ENCODE data around the gene SPATA17. TPM values are rescaled to one million over a fixed set of nuclear protein-coding genes. Genes with fewer than 3 reads are reported as not detected.

Gene SPATA17
- polyA plus RNA-seq, 1 donor (not counting 4 experiments of a cell fraction or from before 2014, with no cell fraction given): 1.8 TPM

DNA sequence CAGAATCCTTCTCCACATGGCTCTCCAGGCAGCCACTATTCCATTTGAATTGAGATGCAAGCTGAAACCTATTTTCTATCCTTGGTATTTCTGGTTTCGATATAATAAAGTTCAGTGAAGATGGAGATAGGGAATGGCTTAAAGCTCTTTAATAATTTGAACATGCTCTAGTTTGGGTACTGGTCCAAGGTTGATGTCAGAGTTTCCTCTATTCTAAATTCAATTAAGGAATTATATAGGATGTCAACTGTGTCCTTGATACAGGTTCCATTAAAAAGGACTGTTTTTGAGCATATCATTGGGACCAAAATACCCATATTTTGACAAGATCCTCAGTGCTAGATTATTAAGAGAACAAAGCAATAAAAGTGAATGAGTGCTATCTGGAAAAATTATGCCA is 245.3 kb downstream of the SPATA17 start:
- Histone ChIP-seq H3K9me3 (ENCODE audit: control insufficient read depth, low read depth, low read length) (no peaks in the 10 kb centered on the region), H3K27me3 (ENCODE audit: control insufficient read depth, extremely low read depth, insufficient read depth, low read length) (no peaks in the 10 kb centered on the region), H3K79me2 (ENCODE audit: control insufficient read depth, insufficient read depth, low read length) (no peaks in the 10 kb centered on the region), H3K9me1 (ENCODE audit: control insufficient read depth, extremely low read depth, insufficient read depth, low read length) (no peaks in the 10 kb centered on the region), H2AFZ (ENCODE audit: control insufficient read depth, low read length) (no peak overlapping the region), H3K27ac (ENCODE audit: control insufficient read depth, insufficient read depth, low read length) (no peak overlapping the region), H3K4me1 (ENCODE audit: control insufficient read depth, extremely low read depth, insufficient read depth, low read length) (no peaks in the 10 kb centered on the region), H4K20me1 (ENCODE audit: control insufficient read depth, extremely low read depth, insufficient read depth, low read length) (no peaks in the 10 kb centered on the region), H3K36me3 (ENCODE audit: control insufficient read depth in 2 of 2, extremely low read depth in 1 of 2, insufficient read depth in 2 of 2, low read length in 2 of 2) (no peaks in the 10 kb centered on the region), H3K4me2 (ENCODE audit: control insufficient read depth, extremely low read depth, insufficient read depth, low read depth, low read length) (no peak overlapping the region), H3K4me3 (ENCODE audit: control insufficient read depth in 2 of 3, extremely low read depth in 1 of 3, insufficient read depth in 2 of 3, low read depth in 1 of 3, low read length in 3 of 3) (no peak overlapping the region), H3K9ac (ENCODE audit: control insufficient read depth, extremely low read depth, insufficient read depth, low read length) (no peak overlapping the region)
- no peak for TF ChIP-seq EZH2 (IDR thresholded peaks at IDR 0.05; ENCODE audit: low read length)
- TF ChIP-seq, protein P1, sequence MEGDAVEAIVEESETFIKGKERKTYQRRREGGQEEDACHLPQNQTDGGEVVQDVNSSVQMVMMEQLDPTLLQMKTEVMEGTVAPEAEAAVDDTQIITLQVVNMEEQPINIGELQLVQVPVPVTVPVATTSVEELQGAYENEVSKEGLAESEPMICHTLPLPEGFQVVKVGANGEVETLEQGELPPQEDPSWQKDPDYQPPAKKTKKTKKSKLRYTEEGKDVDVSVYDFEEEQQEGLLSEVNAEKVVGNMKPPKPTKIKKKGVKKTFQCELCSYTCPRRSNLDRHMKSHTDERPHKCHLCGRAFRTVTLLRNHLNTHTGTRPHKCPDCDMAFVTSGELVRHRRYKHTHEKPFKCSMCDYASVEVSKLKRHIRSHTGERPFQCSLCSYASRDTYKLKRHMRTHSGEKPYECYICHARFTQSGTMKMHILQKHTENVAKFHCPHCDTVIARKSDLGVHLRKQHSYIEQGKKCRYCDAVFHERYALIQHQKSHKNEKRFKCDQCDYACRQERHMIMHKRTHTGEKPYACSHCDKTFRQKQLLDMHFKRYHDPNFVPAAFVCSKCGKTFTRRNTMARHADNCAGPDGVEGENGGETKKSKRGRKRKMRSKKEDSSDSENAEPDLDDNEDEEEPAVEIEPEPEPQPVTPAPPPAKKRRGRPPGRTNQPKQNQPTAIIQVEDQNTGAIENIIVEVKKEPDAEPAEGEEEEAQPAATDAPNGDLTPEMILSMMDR (optimal IDR thresholded peaks at IDR 0.05 in 1 of 3, IDR thresholded peaks at IDR 0.05 in 1 of 3, conservative IDR thresholded peaks at IDR 0.05 in 1 of 3; ENCODE audit: extremely low read depth in 1 of 3, insufficient read depth in 2 of 3, low read length in 3 of 3): no peak
- DNase-seq (ENCODE audit: low read depth, low spot score) (no peak), FAIRE-seq (no peak)
- dilution Hi-C loops (cut with MboI; ENCODE audit: extremely low pct_ligation_motif_present, low sequenced_read_pairs): no loop called here

DNA sequence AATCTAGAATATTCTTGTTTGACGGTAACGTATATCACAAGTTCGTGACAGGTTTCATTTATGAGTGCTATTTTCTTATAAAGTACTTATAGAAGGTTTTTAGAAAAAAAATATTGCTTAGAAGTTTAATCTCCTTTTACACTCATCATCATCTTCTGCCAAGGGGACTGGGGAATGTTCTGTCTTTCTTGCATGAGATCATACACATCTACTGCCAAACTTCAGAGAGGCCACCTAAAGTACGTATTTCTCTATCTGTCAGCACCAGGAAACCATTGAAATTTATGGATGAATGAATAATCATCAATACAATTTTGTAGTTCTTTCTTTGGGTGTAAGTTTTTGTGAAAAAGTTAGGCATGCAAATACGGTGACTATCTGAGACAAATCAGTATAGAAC is 245.8 kb downstream of the SPATA17 start:
- Histone ChIP-seq H3K79me2 (ENCODE audit: control insufficient read depth, insufficient read depth, low read length) (no peaks in the 10 kb centered on the region), H3K4me3 (ENCODE audit: control insufficient read depth in 2 of 3, extremely low read depth in 1 of 3, insufficient read depth in 2 of 3, low read depth in 1 of 3, low read length in 3 of 3) (no peak overlapping the region), H3K9me1 (ENCODE audit: control insufficient read depth, extremely low read depth, insufficient read depth, low read length) (no peaks in the 10 kb centered on the region), H3K27ac (ENCODE audit: control insufficient read depth, insufficient read depth, low read length) (no peak overlapping the region), H4K20me1 (ENCODE audit: control insufficient read depth, extremely low read depth, insufficient read depth, low read length) (no peaks in the 10 kb centered on the region), H3K4me2 (ENCODE audit: control insufficient read depth, extremely low read depth, insufficient read depth, low read depth, low read length) (no peak overlapping the region), H3K27me3 (ENCODE audit: control insufficient read depth, extremely low read depth, insufficient read depth, low read length) (no peaks in the 10 kb centered on the region), H2AFZ (ENCODE audit: control insufficient read depth, low read length) (no peak overlapping the region), H3K36me3 (ENCODE audit: control insufficient read depth in 2 of 2, extremely low read depth in 1 of 2, insufficient read depth in 2 of 2, low read length in 2 of 2) (no peaks in the 10 kb centered on the region), H3K9me3 (ENCODE audit: control insufficient read depth, low read depth, low read length) (no peaks in the 10 kb centered on the region), H3K9ac (ENCODE audit: control insufficient read depth, extremely low read depth, insufficient read depth, low read length) (no peak overlapping the region), H3K4me1 (ENCODE audit: control insufficient read depth, extremely low read depth, insufficient read depth, low read length) (no peaks in the 10 kb centered on the region)
- DNase-seq (ENCODE audit: low read depth, low spot score) (no peak), FAIRE-seq (no peak)
- dilution Hi-C loops (cut with MboI; ENCODE audit: extremely low pct_ligation_motif_present, low sequenced_read_pairs): no loop called here
- no peak for TF ChIP-seq EZH2 (IDR thresholded peaks at IDR 0.05; ENCODE audit: low read length)
- TF ChIP-seq, protein P1 (optimal IDR thresholded peaks at IDR 0.05 in 1 of 3, IDR thresholded peaks at IDR 0.05 in 1 of 3, conservative IDR thresholded peaks at IDR 0.05 in 1 of 3; ENCODE audit: extremely low read depth in 1 of 3, insufficient read depth in 2 of 3, low read length in 3 of 3): no peak
